Subcutaneous adipose tissue (tissue), 4 donors: Measurements from ENCODE around the gene ATP5MC2. TPM values are rescaled to one million over a fixed set of nuclear protein-coding genes. Genes with fewer than 3 reads are reported as not detected.

Experiments
- total RNA-seq, 4 donors: library from RNA; depleted of rRNA; stranded (reverse); fragments of >200 nt; gene quantifications; one replicate each; pipeline ENCODE4 v1.1.0, GENCODE V29; 2016
- TF ChIP-seq, protein P1 (sequence below): fragments of 450-650 bp; IDR thresholded peaks from one replicate; pipeline ENCODE4 v1.5.1; 2016; ENCODE audit warnings: low read depth, mild to moderate bottlenecking, control low read depth, antibody characterized with exemption, moderate library complexity

Gene ATP5MC2
- total RNA-seq, 4 donors from 2014 or later, result 156 to 327 (median 249) TPM

GRCh38 chr12:53686436-53686835 lies 10.6 kb upstream of the ATP5MC2 start:
- TF ChIP-seq, protein P1, sequence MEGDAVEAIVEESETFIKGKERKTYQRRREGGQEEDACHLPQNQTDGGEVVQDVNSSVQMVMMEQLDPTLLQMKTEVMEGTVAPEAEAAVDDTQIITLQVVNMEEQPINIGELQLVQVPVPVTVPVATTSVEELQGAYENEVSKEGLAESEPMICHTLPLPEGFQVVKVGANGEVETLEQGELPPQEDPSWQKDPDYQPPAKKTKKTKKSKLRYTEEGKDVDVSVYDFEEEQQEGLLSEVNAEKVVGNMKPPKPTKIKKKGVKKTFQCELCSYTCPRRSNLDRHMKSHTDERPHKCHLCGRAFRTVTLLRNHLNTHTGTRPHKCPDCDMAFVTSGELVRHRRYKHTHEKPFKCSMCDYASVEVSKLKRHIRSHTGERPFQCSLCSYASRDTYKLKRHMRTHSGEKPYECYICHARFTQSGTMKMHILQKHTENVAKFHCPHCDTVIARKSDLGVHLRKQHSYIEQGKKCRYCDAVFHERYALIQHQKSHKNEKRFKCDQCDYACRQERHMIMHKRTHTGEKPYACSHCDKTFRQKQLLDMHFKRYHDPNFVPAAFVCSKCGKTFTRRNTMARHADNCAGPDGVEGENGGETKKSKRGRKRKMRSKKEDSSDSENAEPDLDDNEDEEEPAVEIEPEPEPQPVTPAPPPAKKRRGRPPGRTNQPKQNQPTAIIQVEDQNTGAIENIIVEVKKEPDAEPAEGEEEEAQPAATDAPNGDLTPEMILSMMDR, result no peak

GRCh38 chr12:53684654-53685220 lies 8.9 kb upstream of the ATP5MC2 start:
- TF ChIP-seq, protein P1, result no peak

DNA sequence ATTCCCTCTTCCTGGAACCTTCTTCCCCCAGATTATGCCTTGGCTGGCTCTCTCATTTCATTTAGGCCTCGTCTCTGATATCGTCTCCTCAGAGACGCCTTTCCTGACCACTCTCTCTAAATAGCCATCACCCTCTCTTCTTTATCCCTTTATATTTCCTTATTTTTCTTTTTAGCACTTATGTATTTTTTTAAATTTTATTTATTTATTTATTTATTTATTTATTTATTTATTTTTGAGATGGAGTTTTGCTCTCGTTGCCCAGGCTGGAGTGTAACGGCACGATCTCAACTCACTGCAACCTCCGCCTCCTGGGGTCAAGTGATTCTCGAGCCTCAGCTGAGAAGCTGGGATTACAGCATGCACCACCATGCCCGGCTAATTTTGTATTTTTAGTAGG lies 8.1 kb upstream of the ATP5MC2 start:
- TF ChIP-seq, protein P1, result no peak

- TF ChIP-seq, protein P1, result no peak
Observed at GRCh38 chr12:53683494-53683893, 7.6 kb upstream of the ATP5MC2 start.

DNA sequence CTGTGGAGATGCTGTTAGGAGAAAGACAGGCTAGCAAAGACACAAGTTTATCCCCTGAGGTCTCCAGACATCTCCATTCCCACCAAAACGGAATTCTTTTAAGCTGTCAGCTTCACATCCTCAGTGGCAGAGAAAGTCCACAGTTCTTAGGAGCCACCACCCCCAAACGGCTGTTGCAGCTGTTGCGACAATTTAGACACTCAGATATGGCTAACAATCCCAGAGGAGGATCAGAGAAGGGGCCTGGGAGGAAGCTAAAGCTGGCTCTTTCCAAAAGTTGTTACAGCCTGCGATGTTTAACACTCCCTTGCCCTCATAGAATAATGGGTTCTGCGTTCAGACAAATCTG lies 1.9 kb upstream of the ATP5MC2 start:
- TF ChIP-seq, protein P1, result no peak

DNA sequence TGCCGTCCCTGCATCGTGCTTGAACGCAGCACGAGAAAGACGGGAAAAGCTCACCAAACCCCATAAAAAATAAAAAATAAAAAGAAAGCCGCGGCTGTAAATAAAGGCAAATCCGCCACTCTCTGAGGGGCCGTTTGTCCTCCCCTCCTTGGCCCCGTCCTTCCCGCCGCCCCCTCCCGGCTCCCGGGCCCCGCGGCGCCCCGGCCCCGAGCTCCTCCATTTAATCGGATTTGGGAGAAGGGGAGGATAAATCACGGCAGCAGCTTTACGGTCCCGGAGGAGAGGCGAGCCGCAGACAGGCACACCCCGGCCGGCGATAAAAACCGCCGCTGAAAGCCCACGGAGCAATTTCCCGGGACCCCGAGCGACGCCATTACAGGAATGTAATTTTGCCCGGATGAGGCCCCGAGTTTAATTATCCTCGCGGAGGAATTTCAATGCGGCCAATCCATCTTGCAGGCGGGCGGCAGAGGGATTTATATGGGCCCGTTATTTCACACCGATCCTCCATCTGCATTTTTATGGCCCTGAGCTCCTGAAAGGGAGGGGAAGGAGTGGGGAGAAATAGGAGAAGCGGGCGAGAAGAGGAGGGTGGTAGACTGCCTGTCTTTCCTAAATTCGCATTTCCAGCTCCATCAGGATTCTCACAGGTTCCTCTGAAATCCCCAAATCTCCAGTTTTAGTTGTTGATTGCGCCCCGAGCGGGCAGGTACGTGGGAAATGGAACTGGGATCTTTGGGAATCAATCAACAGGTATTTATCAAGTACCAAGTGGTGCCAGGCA lies 1.3 kb upstream of the ATP5MC2 start:
- TF ChIP-seq, protein P1, result no peak

- TF ChIP-seq, protein P1, result no peak
Observed at GRCh38 chr12:53676656-53677015, 753 bp upstream of the ATP5MC2 start.
